GM12872 (cell line): Measurements from ENCODE around the gene CFAP99.

Experiments used
- TF ChIP-seq, protein P1 (sequence below): IDR thresholded peaks from 3 replicates; pipeline ENCODE4 v1.5.1; 2011; ENCODE audit warnings: low read depth, mild to moderate bottlenecking, low read length, moderate library complexity; ENCODE audit not compliant: insufficient read depth

The CFAP99 gene

GRCh38 chr4:2445571-2445970 lies 26.8 kb downstream of the CFAP99 start:
- TF ChIP-seq, protein P1, sequence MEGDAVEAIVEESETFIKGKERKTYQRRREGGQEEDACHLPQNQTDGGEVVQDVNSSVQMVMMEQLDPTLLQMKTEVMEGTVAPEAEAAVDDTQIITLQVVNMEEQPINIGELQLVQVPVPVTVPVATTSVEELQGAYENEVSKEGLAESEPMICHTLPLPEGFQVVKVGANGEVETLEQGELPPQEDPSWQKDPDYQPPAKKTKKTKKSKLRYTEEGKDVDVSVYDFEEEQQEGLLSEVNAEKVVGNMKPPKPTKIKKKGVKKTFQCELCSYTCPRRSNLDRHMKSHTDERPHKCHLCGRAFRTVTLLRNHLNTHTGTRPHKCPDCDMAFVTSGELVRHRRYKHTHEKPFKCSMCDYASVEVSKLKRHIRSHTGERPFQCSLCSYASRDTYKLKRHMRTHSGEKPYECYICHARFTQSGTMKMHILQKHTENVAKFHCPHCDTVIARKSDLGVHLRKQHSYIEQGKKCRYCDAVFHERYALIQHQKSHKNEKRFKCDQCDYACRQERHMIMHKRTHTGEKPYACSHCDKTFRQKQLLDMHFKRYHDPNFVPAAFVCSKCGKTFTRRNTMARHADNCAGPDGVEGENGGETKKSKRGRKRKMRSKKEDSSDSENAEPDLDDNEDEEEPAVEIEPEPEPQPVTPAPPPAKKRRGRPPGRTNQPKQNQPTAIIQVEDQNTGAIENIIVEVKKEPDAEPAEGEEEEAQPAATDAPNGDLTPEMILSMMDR, result no peak

DNA sequence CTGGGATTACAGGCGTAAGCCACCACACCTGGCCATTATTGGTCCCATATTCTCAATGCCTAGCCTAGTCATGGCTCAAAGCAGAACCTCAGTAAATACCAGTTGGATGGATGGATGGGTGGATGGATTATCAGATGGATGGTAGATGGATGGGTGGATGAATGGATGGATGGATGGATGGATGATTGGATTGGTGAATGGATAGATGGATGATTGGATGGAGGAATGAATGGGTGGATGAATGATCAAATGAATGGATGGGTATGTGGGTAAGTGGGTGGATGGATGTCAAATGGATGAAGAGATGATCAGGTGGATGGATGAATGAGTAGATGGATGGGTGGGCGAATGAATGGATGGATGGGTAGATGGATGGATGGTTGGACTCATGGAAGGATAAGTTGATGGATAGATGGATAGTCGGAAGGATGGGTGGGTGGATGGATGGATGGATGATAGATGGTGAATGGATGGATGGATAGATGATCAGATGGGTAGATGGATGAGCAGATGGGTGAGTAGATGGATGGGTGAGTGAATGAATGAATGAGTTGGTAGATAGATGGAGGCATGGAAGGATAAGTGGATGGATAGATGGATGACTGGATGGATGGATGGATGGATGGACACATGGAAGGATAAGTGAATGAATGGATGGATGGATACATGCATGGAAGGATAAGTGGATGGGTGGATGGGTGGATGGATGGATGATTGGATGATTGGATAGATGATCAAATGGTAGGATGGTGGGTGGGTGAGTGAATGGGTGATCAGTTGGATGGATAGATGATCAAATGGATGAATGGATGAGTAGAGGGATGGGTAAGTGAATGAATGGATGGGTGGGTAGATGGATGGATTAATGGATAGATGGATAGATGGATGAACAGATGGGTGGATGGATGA lies 28.2 kb downstream of the CFAP99 start:
- TF ChIP-seq, protein P1, result no peak

- TF ChIP-seq, protein P1, result no peak
These were observed 29.8 kb downstream of the CFAP99 start for GRCh38 chr4:2448589-2448988.

GRCh38 chr4:2449051-2449450 lies 30.3 kb downstream of the CFAP99 start:
- TF ChIP-seq, protein P1, result no peak

- TF ChIP-seq, protein P1, result no peak
These were observed 31.0 kb downstream of the CFAP99 start for GRCh38 chr4:2449511-2450392.

DNA sequence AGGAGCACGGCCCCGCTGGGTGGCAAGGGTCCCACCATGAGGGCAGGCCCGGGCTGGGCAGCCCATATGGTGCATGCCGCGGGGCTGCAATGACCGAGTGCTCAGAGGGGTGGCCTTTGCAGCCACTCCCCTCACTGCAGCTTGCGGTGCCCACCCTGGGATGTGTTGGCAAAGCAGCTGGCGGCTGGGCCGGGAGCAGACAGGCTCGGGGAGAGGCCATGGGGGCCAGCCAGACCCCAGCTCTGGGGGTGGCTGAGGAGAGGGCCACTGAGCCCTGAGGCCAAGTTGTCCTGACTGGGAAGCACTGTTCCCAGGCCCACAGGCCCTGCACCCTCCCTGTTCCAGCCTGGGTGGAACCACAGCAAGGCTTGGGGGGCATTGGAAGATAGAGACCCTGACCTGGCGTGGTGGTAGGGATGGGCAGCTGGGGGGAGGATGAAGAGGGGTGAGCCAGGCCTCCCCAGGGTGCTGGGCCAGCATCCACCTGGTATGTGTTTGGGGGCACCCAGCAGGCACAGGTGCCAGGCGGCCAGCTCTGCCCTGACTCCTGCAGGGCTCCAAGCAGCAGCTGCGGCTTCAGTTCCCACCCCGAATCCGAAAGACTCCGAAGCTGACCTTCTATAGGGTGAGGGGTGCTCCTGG lies 31.8 kb downstream of the CFAP99 start:
- TF ChIP-seq, protein P1, result no peak
